ENCODE results near the gene CLEC1B. TPM values are rescaled to one million over a fixed set of nuclear protein-coding genes. Genes with fewer than 3 reads are reported as not detected.

CLEC1B gene
- total and polyA plus RNA-seq, 9 of the 15 experiments (the other 6 are each of a cell fraction or from before 2014, with no cell fraction given) = not detected

GRCh38 chr12:9971181-9971580, 27.7 kb downstream of the CLEC1B start, which contains the start of gene CLEC12A (continued):
- TF ChIP-seq ZBTB40 (IDR thresholded peaks at IDR 0.05) (no peak), ZBTB40 (CRISPR knock-in tag; IDR thresholded peaks at IDR 0.05) (no peak), ETS2 (tag; IDR thresholded peaks at IDR 0.05; ENCODE audit: borderline replicate concordance, poor library complexity, severe bottlenecking) (no peak)
